ENCODE data around the gene MYO7A. TPM values are rescaled to one million over a fixed set of nuclear protein-coding genes. Genes with fewer than 3 reads are reported as not detected.

The MYO7A gene
- total RNA-seq, 1 donor from 2014 or later = 3.2 TPM

DNA sequence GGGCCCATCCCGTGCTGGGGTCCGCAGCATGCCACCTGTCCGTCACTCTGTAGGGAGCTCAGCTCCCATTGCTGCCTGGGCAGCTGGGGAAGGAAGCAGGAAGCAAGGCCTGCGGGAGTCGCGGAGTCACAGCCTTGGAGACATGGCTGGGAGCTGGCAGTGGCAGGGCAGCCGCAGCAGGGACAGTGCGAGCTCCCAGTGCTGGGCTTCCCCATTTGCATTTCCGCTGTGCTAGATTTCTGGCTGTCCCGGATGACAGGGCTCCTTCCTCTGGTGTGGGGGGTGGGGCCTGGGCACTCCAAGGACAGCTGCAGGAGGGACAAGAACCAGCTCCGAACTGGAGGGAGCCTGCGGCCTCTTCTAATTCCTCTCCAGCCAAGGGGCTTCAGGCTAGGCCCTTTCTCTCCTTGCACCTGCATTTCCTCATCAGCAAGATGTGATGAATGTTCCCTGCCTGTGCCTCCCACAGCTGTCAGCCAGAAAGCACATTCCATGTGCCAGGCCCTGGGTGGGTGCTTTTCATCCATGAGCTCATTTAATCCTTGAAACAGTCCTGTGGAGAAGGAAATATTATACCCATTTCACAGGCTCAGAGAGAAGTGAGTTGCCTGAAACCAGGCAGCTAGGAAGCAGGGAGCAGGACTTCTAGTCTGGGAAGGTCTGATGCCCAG lies 48.0 kb downstream of the MYO7A start:
- TF ChIP-seq, protein P1, sequence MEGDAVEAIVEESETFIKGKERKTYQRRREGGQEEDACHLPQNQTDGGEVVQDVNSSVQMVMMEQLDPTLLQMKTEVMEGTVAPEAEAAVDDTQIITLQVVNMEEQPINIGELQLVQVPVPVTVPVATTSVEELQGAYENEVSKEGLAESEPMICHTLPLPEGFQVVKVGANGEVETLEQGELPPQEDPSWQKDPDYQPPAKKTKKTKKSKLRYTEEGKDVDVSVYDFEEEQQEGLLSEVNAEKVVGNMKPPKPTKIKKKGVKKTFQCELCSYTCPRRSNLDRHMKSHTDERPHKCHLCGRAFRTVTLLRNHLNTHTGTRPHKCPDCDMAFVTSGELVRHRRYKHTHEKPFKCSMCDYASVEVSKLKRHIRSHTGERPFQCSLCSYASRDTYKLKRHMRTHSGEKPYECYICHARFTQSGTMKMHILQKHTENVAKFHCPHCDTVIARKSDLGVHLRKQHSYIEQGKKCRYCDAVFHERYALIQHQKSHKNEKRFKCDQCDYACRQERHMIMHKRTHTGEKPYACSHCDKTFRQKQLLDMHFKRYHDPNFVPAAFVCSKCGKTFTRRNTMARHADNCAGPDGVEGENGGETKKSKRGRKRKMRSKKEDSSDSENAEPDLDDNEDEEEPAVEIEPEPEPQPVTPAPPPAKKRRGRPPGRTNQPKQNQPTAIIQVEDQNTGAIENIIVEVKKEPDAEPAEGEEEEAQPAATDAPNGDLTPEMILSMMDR (IDR thresholded peaks at IDR 0.05; ENCODE audit: borderline replicate concordance) = no peak
- H3K4me1 ChIP-seq = peaks cover 4% of the 10 kb centered on the region
- no peaks in the 10 kb centered on the region for H3K27me3 ChIP-seq (ENCODE audit: low read depth)
- H3K27ac ChIP-seq (replicated peaks) = peak overlapping the region; percentile 51
- no peaks in the 10 kb centered on the region for H3K36me3 ChIP-seq
- H3K9me3 ChIP-seq (replicated peaks) = no peaks in the 10 kb centered on the region
- intact Hi-C loops (cut with micrococcal nuclease) = no loop called here
- H3K4me3 ChIP-seq = peak overlapping the region; percentile 32
- peak; percentile 56 for DNase-seq

DNA sequence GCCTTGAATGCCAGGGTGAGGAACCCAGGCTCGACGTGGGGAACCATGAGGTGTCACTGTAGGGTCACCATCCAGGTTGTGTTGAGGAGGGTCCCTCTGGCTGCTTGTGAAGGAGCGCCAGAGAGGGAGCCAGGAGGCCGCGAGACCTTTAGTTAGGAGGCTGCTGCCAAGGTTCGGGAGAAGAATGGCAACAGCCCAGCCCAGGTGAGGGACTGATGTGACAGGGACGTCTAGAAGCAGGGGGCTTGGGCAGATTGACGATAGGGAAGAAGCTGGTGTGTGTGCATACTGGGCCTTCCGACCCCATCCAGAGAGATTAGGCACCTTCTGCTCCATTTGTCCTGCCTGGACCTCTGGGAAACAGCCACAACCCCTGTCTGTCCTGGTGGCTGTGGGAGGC lies 49.0 kb downstream of the MYO7A start:
- TF ChIP-seq, protein P1 (IDR thresholded peaks at IDR 0.05; ENCODE audit: borderline replicate concordance) = no peak
- H3K4me3 ChIP-seq = no peak overlapping the region
- H3K27me3 ChIP-seq (ENCODE audit: low read depth) = no peaks in the 10 kb centered on the region
- no peak overlapping the region for H3K27ac ChIP-seq (replicated peaks)
- intact Hi-C loops (cut with micrococcal nuclease) = no loop called here
- no peaks in the 10 kb centered on the region for H3K36me3 ChIP-seq
- H3K9me3 ChIP-seq (replicated peaks) = no peaks in the 10 kb centered on the region
- peaks cover 4% of the 10 kb centered on the region for H3K4me1 ChIP-seq
- DNase-seq = no peak

DNA sequence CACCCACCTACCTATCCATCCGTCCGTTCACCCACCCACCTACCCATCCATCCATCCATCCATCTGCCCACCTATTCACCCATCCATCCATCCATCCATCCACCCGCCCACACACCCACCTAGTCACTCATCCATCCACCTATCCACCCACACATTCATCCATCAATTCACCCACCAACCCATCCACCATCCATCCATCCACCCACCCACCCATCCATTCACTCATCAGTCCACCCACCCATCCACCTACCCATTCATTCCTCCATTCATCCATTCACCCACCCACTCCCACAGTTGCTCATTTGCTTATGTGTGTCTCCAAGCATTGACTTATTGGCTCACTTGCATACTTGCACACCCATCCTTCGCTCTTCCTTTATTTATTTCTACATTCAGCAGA lies 50.1 kb downstream of the MYO7A start:
- Histone ChIP-seq H3K9me3 (replicated peaks) (no peaks in the 10 kb centered on the region), H3K27ac (replicated peaks) (no peak overlapping the region), H3K27me3 (ENCODE audit: low read depth) (no peaks in the 10 kb centered on the region), H3K4me3 (no peak overlapping the region), H3K36me3 (no peaks in the 10 kb centered on the region), H3K4me1 (peaks cover 4% of the 10 kb centered on the region)
- TF ChIP-seq, protein P1 (IDR thresholded peaks at IDR 0.05; ENCODE audit: borderline replicate concordance) = no peak
- intact Hi-C loops (cut with micrococcal nuclease) = no loop called here
- DNase-seq = no peak

DNA sequence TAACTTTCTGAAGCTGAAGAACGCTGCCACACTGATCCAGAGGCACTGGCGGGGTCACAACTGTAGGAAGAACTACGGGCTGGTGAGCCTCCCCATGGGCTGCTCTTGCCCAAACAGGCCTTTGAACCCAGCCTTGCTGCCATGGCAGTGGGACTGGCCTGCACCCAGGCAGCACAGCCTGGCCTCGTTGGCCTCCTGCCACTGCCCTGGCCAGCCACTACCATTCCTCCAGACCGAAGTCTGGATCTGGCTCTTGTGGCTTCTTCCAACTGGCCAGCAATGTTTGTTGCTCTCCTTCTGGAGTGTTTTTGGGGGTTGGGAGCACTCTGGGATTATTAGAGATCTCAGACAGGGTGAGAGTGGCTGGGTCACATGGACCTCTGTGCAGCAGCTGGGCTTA lies 51.0 kb downstream of the MYO7A start:
- TF ChIP-seq, protein P1 (IDR thresholded peaks at IDR 0.05; ENCODE audit: borderline replicate concordance) = no peak
- Histone ChIP-seq H3K9me3 (replicated peaks) (no peaks in the 10 kb centered on the region), H3K36me3 (no peaks in the 10 kb centered on the region), H3K27me3 (ENCODE audit: low read depth) (no peaks in the 10 kb centered on the region), H3K4me1 (peaks cover 4% of the 10 kb centered on the region), H3K27ac (replicated peaks) (no peak overlapping the region), H3K4me3 (no peak overlapping the region)
- intact Hi-C loops (cut with micrococcal nuclease) = no loop called here
- no peak for DNase-seq

DNA sequence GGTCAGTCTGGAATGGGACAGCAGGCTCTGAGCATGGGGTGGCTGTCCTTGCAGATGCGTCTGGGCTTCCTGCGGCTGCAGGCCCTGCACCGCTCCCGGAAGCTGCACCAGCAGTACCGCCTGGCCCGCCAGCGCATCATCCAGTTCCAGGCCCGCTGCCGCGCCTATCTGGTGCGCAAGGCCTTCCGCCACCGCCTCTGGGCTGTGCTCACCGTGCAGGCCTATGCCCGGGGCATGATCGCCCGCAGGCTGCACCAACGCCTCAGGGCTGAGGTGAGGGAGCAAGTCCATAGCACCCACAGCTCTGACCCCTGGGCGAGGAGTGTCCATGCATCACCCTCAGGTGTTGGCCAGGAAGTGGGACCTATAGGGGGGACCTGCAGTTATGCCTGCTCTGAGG lies 51.6 kb downstream of the MYO7A start:
- H3K4me3 ChIP-seq = no peak overlapping the region
- peaks cover 4% of the 10 kb centered on the region for H3K4me1 ChIP-seq
- H3K36me3 ChIP-seq = no peaks in the 10 kb centered on the region
- intact Hi-C loops (cut with micrococcal nuclease) = no loop called here
- no peak for DNase-seq
- H3K27ac ChIP-seq (replicated peaks) = no peak overlapping the region
- H3K27me3 ChIP-seq (ENCODE audit: low read depth) = no peaks in the 10 kb centered on the region
- TF ChIP-seq, protein P1 (IDR thresholded peaks at IDR 0.05; ENCODE audit: borderline replicate concordance) = no peak
- H3K9me3 ChIP-seq (replicated peaks) = no peaks in the 10 kb centered on the region

All from left ventricle myocardium inferior (tissue), 1 donor.